Sigmoid colon (tissue), 7 donors: ENCODE data around the gene PTPN7. TPM values are rescaled to one million over a fixed set of nuclear protein-coding genes. Genes with fewer than 3 reads are reported as not detected.

ENCODE experiments used
- DNase-seq: peaks from one replicate; pipeline ENCODE4 v3.0.0-alpha.2; 2019
- H3K27ac ChIP-seq, 4 donors: fragments of 200-600 bp; sonication (generic); one replicate each; pipeline ENCODE4 v1.5.1; 2016 to 2019; ENCODE audit warnings: mild to moderate bottlenecking in 1 of 4
- H3K27me3 ChIP-seq, 3 donors: fragments of 200-600 bp; sonication (generic); one replicate each; pipeline ENCODE4 v1.5.1; 2019; ENCODE audit warnings: mild to moderate bottlenecking in 1 of 3
- H3K36me3 ChIP-seq, 4 donors: fragments of 200-600 bp; sonication (generic); one replicate each; pipeline ENCODE4 v1.5.1; 2016 to 2019
- H3K4me1 ChIP-seq, 4 donors: fragments of 200-600 bp; sonication (generic); one replicate each; pipeline ENCODE4 v1.5.1; 2017 to 2019
- H3K4me3 ChIP-seq, 4 donors: fragments of 200-600 bp; sonication (generic); one replicate each; pipeline ENCODE4 v1.5.1; 2017 to 2019; ENCODE audit warnings: mild to moderate bottlenecking in 2 of 4, moderate library complexity in 1 of 4
- H3K9me3 ChIP-seq, 4 donors: fragments of 200-600 bp in 3 of 4; sonication (generic) in 3 of 4; one replicate each; pipeline versions ENCODE4 v1.5.1 to v1.6.1; 2013 to 2019
- CTCF ChIP-seq, 4 experiments: fragments of 450-650 bp in 3 of 4; fragments of 200-600 bp in 1 of 4; IDR thresholded peaks; one replicate each; pipeline ENCODE4 v1.5.1; 2016 to 2019; ENCODE audit warnings: antibody characterized with exemption in 4 of 4, mild to moderate bottlenecking in 3 of 4, moderate library complexity in 2 of 4
- EP300 ChIP-seq, 4 donors: sonication (generic); formaldehyde crosslinking; IDR thresholded peaks; one replicate each; pipeline ENCODE4 v1.6.1; 2017; ENCODE audit warnings: antibody characterized with exemption in 4 of 4
- POLR2A ChIP-seq, 2 donors: fragments of 450-650 bp; IDR thresholded peaks; one replicate each; pipeline ENCODE4 v1.6.1; 2016; ENCODE audit warnings: antibody characterized with exemption in 2 of 2, mild to moderate bottlenecking in 2 of 2, moderate library complexity in 2 of 2
- POLR2AphosphoS5 ChIP-seq, 4 donors: sonication (generic); formaldehyde crosslinking; IDR thresholded peaks; one replicate each; pipeline ENCODE4 v1.6.1; 2017; ENCODE audit warnings: antibody characterized with exemption in 4 of 4
- WGBS, 2 donors: extraction: QIAGEN DNeasy Blood & Tissue Kit; methylation state at CpG; one replicate each; pipeline ENCODE4 v1.1.7; 2013; 5-methylcytosine and 5-hydroxymethylcytosine counted together
- intact Hi-C: fragments of 100-400 bp; cut with DNase I; formaldehyde crosslinking; loops from one replicate; pipeline ENCODE4 v1.15.1; 2023
- polyA plus RNA-seq, 3 donors: library from polyadenylated mRNA; stranded (reverse); fragments of 200-250 nt; gene quantifications; one replicate each; pipeline ENCODE4 v1.2.3, GENCODE V29; 2013
- total RNA-seq, 4 donors: library from RNA; depleted of rRNA; stranded (reverse); fragments of >200 nt; gene quantifications; one replicate each; pipeline ENCODE4 v1.1.0, GENCODE V29; 2016
- donor health status: healthy with polysubstance abuse.
- donor health status: Bipolar disorder and iron deficiency.
- donor health status: healthy.

PTPN7 gene
- total RNA-seq (1 to 10 TPM in 2 of 4 donors, under 1 TPM in 1, not detected in 1; 0.71 to 6.2 (median 3.0) TPM), polyA plus RNA-seq (10 to 100 TPM in 1 of 3 donors, 1 to 10 TPM in 2; 2.3 to 18.2 (median 6.0) TPM)

GRCh38 chr1:202160377-202160940 is at the start of gene PTPN7:
Gene PTPN7 (minus strand): TSS chr1:202160602. CDS start chr1:202159402, 1,200 bp downstream.
- TF ChIP-seq POLR2A (IDR thresholded peaks at IDR 0.05) (no peak), POLR2AphosphoS5 (IDR thresholded peaks at IDR 0.05) (no peak), EP300 (IDR thresholded peaks at IDR 0.05) (no peak), CTCF (IDR thresholded peaks at IDR 0.05) (no peak)
- Histone ChIP-seq H3K4me3 (peak within 1 kb of the TSS in 2 of 4 donors; percentile 8 to 25), H3K27me3 (no peaks in the 10 kb centered on the region), H3K27ac (peak within 1 kb of the TSS in 1 of 4 donors; percentile 3), H3K4me1 (no peaks in the 10 kb centered on the region), H3K36me3 (no peaks in the 10 kb centered on the region), H3K9me3 (no peaks in the 10 kb centered on the region)
- intact Hi-C loops = no loop called here
- no peak for DNase-seq
- 42 to 73% methylated on average over 17 of the region's 17 CpGs for WGBS, 2 donors

GRCh38 chr1:202208351-202208857 is 48.0 kb upstream of the PTPN7 start:
- Histone ChIP-seq H3K36me3 (no peaks in the 10 kb centered on the region), H3K27ac (no peak overlapping the region), H3K27me3 (peaks cover 0 to 42% (median 10%) of the 10 kb centered on the region in 3 donors), H3K4me3 (no peak overlapping the region), H3K9me3 (no peaks in the 10 kb centered on the region), H3K4me1 (no peaks in the 10 kb centered on the region)
- WGBS, 2 donors = 88 to 91% methylated on average over 11 of the region's 11 CpGs
- TF ChIP-seq POLR2A (IDR thresholded peaks at IDR 0.05) = no peak
- TF ChIP-seq CTCF (IDR thresholded peaks at IDR 0.05) = no peak
- TF ChIP-seq EP300 (IDR thresholded peaks at IDR 0.05) = no peak
- no peak for TF ChIP-seq POLR2AphosphoS5 (IDR thresholded peaks at IDR 0.05)
- DNase-seq = no peak
- intact Hi-C loops = no loop called here

- H3K36me3 ChIP-seq = no peaks in the 10 kb centered on the region
- intact Hi-C loops = no loop called here
- TF ChIP-seq POLR2AphosphoS5 (IDR thresholded peaks at IDR 0.05) (no peak), POLR2A (IDR thresholded peaks at IDR 0.05) (no peak), CTCF (IDR thresholded peaks at IDR 0.05) (no peak), EP300 (IDR thresholded peaks at IDR 0.05) (no peak)
- H3K27ac ChIP-seq = no peak overlapping the region
- 74 to 79% methylated on average over 1 of the region's 1 CpG for WGBS, 2 donors
- peaks cover 0 to 31% (median 7%) of the 10 kb centered on the region in 3 donors for H3K27me3 ChIP-seq
- no peaks in the 10 kb centered on the region for H3K4me1 ChIP-seq
- DNase-seq = no peak
- H3K4me3 ChIP-seq = no peak overlapping the region
- no peaks in the 10 kb centered on the region for H3K9me3 ChIP-seq
Observed at GRCh38 chr1:202207292-202207691, 46.9 kb upstream of the PTPN7 start.

GRCh38 chr1:202205523-202206190 is 45.3 kb upstream of the PTPN7 start:
- intact Hi-C loops = no loop called here
- Histone ChIP-seq H3K4me1 (no peaks in the 10 kb centered on the region), H3K27ac (no peak overlapping the region)

More at GRCh38 chr1:202205523-202206190, 45.3 kb upstream of the PTPN7 start:
- Histone ChIP-seq H3K9me3 (no peaks in the 10 kb centered on the region), H3K4me3 (no peak overlapping the region), H3K36me3 (no peaks in the 10 kb centered on the region), H3K27me3 (peaks cover 0 to 16% (median 7%) of the 10 kb centered on the region in 3 donors)
- WGBS, 2 donors = 60 to 74% methylated on average over 5 of the region's 5 CpGs
- no peak for DNase-seq
- TF ChIP-seq CTCF (IDR thresholded peaks at IDR 0.05) (no peak), POLR2AphosphoS5 (IDR thresholded peaks at IDR 0.05) (no peak), EP300 (IDR thresholded peaks at IDR 0.05) (no peak), POLR2A (IDR thresholded peaks at IDR 0.05) (no peak)
